22Rv1 (cell line): Measurements from ENCODE around the gene ALG8.
A peak's percentile ranks its signal among the peaks of the same experiment; 100 is the strongest.

Experiments used
- H3K27ac ChIP-seq: fragments of 450-650 bp; 2 replicates; pipeline ENCODE4 v1.5.1; 2017
- ZFX ChIP-seq: fragments of 450-650 bp; IDR thresholded peaks from 2 replicates; pipeline ENCODE4 v1.6.1; 2017; ENCODE audit warnings: antibody characterized with exemption, borderline replicate concordance
- TF ChIP-seq, protein P1 (sequence below): fragments of 450-650 bp; IDR thresholded peaks from 2 replicates; pipeline ENCODE4 v1.5.1; 2017; ENCODE audit warnings: mild to moderate bottlenecking

Gene ALG8

DNA sequence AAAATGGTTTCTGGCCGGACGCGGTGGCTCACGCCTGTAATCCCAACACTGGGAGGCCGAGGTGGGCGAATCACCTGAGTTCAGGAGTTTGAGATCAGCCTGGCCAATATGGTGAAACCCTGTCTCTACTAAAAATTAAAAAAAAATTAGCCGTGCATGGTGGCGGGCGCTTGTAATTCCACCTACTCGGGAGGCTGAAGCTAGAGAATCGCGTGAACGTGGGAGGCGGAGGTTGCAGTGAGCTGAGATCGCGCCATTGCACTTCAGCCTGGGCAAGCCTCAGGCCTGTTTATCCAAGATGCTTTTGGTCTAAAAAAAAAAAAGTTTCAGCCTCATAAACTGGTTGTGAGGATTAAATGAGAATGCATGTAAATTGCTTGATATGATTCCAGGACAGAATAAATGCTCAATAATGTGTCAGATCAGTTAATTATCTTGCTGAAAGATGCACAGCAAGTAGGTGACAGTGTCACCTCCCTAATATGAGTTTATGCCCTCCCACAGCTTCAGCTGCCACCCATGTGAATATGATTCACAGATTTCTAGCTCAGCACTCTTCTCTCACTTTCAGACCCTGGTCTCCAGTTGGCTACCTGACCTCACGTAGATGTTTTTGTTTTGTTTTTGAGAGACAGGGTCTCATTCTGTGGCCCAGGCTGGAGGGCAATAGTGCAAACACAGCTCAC is 1.1 kb upstream of the ALG8 start:
- TF ChIP-seq, protein P1, sequence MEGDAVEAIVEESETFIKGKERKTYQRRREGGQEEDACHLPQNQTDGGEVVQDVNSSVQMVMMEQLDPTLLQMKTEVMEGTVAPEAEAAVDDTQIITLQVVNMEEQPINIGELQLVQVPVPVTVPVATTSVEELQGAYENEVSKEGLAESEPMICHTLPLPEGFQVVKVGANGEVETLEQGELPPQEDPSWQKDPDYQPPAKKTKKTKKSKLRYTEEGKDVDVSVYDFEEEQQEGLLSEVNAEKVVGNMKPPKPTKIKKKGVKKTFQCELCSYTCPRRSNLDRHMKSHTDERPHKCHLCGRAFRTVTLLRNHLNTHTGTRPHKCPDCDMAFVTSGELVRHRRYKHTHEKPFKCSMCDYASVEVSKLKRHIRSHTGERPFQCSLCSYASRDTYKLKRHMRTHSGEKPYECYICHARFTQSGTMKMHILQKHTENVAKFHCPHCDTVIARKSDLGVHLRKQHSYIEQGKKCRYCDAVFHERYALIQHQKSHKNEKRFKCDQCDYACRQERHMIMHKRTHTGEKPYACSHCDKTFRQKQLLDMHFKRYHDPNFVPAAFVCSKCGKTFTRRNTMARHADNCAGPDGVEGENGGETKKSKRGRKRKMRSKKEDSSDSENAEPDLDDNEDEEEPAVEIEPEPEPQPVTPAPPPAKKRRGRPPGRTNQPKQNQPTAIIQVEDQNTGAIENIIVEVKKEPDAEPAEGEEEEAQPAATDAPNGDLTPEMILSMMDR, result no peak
- no peak for TF ChIP-seq ZFX
- no peak overlapping the region for H3K27ac ChIP-seq

DNA sequence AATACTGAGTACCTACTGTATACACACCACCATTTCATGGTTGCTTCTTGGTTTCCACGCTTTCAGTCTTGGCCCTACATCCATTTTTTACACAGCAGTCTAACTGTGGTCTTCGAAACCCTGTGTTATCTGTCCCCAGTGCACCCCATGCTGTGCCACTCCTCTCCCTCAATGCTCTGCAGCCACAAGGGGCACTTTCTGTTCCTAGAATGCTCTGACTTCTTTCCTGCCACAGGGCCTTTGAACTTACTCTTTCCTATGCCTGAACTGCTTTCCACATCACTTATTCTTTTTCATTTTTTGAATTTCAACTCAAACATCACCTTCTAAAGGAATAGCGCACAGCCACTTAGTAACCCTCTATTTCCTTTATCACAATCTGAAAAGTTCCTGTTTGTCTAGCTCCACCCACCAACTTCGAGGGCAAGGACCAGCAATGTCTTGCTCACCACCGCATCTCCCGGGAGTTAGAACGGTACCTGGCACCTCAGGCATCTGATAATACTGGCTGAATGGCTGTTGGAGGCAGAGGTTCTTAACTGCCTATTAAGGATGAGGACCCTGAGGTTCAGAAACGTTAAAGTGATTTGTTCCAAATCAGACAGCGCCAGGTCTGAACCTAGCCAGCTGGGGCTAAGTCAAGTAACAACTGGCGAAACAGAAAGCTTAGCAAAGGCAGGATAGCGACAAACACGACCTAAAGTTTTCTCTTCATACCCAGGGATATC is 568 bp downstream of the ALG8 start:
- no peak for TF ChIP-seq ZFX
- TF ChIP-seq, protein P1, result no peak
- peak overlapping the region; percentile 84 for H3K27ac ChIP-seq

DNA sequence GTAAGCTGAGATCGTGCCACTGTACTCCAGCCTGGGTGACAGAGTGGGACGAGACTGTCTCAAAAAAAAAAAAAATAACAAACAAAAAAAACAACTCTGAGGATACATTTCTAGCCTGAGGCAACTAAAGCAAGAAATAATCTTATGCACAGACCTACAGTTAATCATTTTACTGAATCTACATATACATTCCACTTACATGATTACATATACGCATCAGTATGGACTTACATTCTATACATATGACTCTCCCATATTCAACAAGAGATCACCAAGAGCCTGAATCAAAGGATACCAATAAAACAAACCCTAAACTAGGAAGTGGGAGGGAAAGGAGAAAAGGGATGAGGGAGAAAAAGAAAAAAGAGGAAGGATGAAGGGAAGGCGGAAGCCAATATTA is 1.1 kb downstream of the ALG8 start:
- no peak for TF ChIP-seq ZFX
- TF ChIP-seq, protein P1, result no peak
- H3K27ac ChIP-seq, result peak overlapping the region; percentile 84; the same call in 1 of the 2 replicates

DNA sequence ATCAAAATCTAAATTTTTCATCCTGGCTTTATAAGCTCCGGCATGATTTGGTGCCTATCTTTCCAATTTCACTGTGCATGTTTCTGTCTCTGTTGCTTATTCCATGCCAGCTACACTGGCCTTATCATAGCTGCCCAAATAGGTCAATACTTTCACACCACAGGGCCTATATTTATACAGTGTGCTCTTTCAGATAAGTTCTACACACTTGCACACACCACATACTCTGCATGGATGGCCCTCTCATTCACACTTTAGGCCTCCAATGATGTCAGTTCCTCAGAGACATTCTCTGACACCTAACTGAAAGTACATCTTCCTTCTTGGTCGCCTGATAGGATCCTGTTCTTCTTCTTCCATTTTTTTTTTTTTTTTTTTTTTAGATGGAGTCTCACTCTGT is 7.0 kb downstream of the ALG8 start:
- TF ChIP-seq ZFX, result no peak
- TF ChIP-seq, protein P1, result no peak
- H3K27ac ChIP-seq, result no peak overlapping the region

DNA sequence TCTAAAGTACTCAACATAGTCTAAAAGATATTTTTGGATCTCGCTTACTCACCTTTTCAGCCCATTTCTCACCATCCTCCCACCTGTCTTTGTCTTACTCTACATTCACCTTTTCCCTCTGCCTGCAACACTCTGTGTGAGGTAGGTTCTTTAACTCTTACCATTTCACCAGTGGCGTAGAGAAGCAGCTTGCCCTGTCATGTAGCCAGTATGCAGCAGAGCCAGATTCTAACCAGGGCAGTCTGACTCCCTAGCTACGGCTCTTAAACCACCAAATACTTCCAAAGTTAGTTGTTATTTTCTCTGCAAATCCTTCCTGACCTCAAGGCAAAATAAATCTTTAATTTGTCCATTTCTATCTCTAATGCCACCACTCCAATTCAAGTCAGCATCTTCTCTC is 7.5 kb downstream of the ALG8 start:
- TF ChIP-seq, protein P1, result no peak
- TF ChIP-seq ZFX, result no peak
- no peak overlapping the region for H3K27ac ChIP-seq

DNA sequence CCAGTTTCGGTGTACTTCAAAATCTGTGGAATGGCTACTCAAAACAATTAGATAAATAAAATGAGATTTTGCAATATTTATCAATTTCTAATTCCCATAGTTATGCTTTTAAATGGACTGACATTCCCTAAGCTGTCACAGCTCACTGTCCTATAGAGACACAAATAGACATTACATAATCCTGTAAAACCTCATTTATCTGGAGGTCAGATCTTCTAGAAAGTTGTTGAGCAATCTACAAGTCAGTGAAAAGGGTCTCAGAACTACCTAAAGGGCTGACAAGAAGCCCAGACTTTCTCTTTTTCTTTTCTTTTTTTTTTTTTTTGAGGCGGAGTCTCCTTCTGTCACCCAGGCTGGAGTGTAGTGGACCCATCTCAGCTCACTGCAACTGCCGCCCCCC is 12.0 kb downstream of the ALG8 start:
- TF ChIP-seq ZFX, result no peak
- TF ChIP-seq, protein P1, result no peak
- H3K27ac ChIP-seq, result no peak overlapping the region

DNA sequence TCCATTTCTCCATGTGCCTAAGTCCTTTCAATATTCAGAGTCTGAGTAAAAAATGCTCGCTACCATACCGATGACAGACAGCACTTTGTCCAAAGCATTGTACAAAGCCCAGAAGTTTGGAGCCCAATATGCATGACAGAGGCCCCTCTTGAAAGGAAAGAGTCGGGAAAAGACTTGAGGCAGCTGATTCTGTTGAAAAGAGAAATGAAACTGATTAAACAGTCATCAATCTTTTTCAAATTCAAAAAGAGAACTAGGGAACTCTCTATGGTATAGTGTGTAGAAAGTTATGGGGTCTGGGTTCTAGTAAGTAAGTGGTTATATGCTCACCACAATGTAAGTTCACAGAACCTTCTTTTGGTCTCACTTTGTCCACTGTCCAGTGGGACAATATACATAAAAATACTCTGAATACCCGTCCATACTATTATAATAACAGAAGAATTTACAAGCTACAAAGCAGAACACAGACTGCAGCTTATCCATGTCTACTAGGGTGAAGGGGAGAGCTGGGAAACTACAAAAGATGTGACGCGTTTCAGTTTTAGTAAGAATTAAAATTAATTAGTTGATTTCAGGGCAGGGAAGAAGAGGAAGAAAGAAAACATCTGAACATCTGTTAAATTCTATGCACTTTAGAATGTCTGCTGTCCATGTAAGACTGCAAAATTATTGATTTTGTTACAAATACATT is 26.7 kb downstream of the ALG8 start:
- TF ChIP-seq, protein P1, result no peak
- TF ChIP-seq ZFX, result no peak
- no peak overlapping the region for H3K27ac ChIP-seq
